ENCODE data around the gene PCAT7. TPM values are rescaled to one million over a fixed set of nuclear protein-coding genes. Genes with fewer than 3 reads are reported as not detected.

Gene PCAT7
- total RNA-seq, 1 experiment from 2014 or later, result 6.5 TPM

- TF ChIP-seq, protein P1, sequence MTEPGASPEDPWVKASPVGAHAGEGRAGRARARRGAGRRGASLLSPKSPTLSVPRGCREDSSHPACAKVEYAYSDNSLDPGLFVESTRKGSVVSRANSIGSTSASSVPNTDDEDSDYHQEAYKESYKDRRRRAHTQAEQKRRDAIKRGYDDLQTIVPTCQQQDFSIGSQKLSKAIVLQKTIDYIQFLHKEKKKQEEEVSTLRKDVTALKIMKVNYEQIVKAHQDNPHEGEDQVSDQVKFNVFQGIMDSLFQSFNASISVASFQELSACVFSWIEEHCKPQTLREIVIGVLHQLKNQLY (CRISPR knock-in tag; IDR thresholded peaks at IDR 0.05), result no peak
- TF ChIP-seq ZBTB43 (CRISPR knock-in tag; IDR thresholded peaks at IDR 0.05) (no peak), ATF1 (CRISPR knock-in tag; IDR thresholded peaks at IDR 0.05) (no peak), FOXJ3 (CRISPR knock-in tag; IDR thresholded peaks at IDR 0.05; ENCODE audit: borderline replicate concordance) (no peak), ZNF416 (CRISPR knock-in tag; IDR thresholded peaks at IDR 0.05) (no peak), ZNF219 (CRISPR knock-in tag; IDR thresholded peaks at IDR 0.05; ENCODE audit: borderline replicate concordance) (no peak), ATF2 (CRISPR knock-in tag; IDR thresholded peaks at IDR 0.05; ENCODE audit: borderline replicate concordance, low read depth) (no peak), ZNF138 (CRISPR knock-in tag; conservative IDR thresholded peaks at IDR 0.05) (no peak)
Observed at GRCh38 chr9:94600258-94600657, 45.4 kb downstream of the PCAT7 start (continued).

GRCh38 chr9:94600715-94601114 lies 45.8 kb downstream of the PCAT7 start:
- TF ChIP-seq ZNF281 (CRISPR knock-in tag; IDR thresholded peaks at IDR 0.05), result no peak
- no peak for TF ChIP-seq FOXK1 (CRISPR knock-in tag; IDR thresholded peaks at IDR 0.05)
- TF ChIP-seq CBFB (CRISPR knock-in tag; IDR thresholded peaks at IDR 0.05; ENCODE audit: low read depth), result no peak
- no peak for TF ChIP-seq JUN (CRISPR knock-in tag; IDR thresholded peaks at IDR 0.05)
- TF ChIP-seq, protein P2, sequence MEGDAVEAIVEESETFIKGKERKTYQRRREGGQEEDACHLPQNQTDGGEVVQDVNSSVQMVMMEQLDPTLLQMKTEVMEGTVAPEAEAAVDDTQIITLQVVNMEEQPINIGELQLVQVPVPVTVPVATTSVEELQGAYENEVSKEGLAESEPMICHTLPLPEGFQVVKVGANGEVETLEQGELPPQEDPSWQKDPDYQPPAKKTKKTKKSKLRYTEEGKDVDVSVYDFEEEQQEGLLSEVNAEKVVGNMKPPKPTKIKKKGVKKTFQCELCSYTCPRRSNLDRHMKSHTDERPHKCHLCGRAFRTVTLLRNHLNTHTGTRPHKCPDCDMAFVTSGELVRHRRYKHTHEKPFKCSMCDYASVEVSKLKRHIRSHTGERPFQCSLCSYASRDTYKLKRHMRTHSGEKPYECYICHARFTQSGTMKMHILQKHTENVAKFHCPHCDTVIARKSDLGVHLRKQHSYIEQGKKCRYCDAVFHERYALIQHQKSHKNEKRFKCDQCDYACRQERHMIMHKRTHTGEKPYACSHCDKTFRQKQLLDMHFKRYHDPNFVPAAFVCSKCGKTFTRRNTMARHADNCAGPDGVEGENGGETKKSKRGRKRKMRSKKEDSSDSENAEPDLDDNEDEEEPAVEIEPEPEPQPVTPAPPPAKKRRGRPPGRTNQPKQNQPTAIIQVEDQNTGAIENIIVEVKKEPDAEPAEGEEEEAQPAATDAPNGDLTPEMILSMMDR (IDR thresholded peaks at IDR 0.05), result no peak
- TF ChIP-seq ZNF416 (CRISPR knock-in tag; IDR thresholded peaks at IDR 0.05), result no peak
- TF ChIP-seq SOX15 (CRISPR knock-in tag; IDR thresholded peaks at IDR 0.05), result no peak
- TF ChIP-seq STAT6 (CRISPR knock-in tag; conservative IDR thresholded peaks at IDR 0.05; ENCODE audit: low read depth), result no peak
- no peak for TF ChIP-seq GRHL2 (CRISPR knock-in tag; IDR thresholded peaks at IDR 0.05; ENCODE audit: insufficient replicate concordance, severe bottlenecking)
- ChIA-PET CTCF (interaction anchor here (1.5 kb wide), 1 partner anchor 46 kb away, joined by 8 read pairs; the partner anchor contains the start of gene PCAT7), POLR2A (no interaction called here)
- no peaks in the 10 kb centered on the region for H3K27me3 Mint-ChIP-seq (ENCODE audit: low read depth)
- H3K4me3 Mint-ChIP-seq, result no peak overlapping the region
- peaks cover 9% of the 10 kb centered on the region for H3K4me1 Mint-ChIP-seq
- no peaks in the 10 kb centered on the region for H3K36me3 Mint-ChIP-seq
- DNase-seq (ENCODE audit: low spot score) (no peak), ATAC-seq (no peak)
- H3K27ac Mint-ChIP-seq, result no peak overlapping the region
- 0 out of 2 replicates have a peak, but pooled peaks cover 2% of the 10 kb centered on the region for H3K9me3 Mint-ChIP-seq

Data from WTC11 (cell line).